H9 (cell line): Measurements from ENCODE around the gene CYP2B6. TPM values are rescaled to one million over a fixed set of nuclear protein-coding genes. Genes with fewer than 3 reads are reported as not detected.
"Not testable (repeated sequence)": the region's sequence is repeated elsewhere in the genome, so short reads cannot be mapped to it uniquely, and the experiment has no call there.

Experiments used
- DNase-seq: peaks from one replicate; pipeline ENCODE4 v3.0.0-alpha.2; 2017
- H2AFZ ChIP-seq: one replicate; pipeline ENCODE4 v1.6.1; 2013; ENCODE audit warnings: mild to moderate bottlenecking, low read length, control low read depth, moderate library complexity
- H2AK5ac ChIP-seq: 2 replicates; pipeline ENCODE4 v1.6.1; 2013; ENCODE audit warnings: low read length, control low read depth, mixed read lengths; ENCODE audit not compliant: insufficient read length
- H2BK120ac ChIP-seq: one replicate; pipeline ENCODE4 v1.6.1; 2013; ENCODE audit warnings: low read depth, mild to moderate bottlenecking, low read length, control low read depth, inconsistent platforms; ENCODE audit not compliant: poor library complexity, severe bottlenecking
- H2BK12ac ChIP-seq: 2 replicates; pipeline ENCODE4 v1.6.1; 2013; ENCODE audit warnings: low read length, control low read depth, mixed read lengths, low read depth; ENCODE audit not compliant: insufficient read length
- H2BK15ac ChIP-seq: 2 replicates; pipeline ENCODE4 v1.6.1; 2013; ENCODE audit warnings: low read depth, low read length, control low read depth
- H2BK20ac ChIP-seq: one replicate; pipeline ENCODE4 v1.6.1; 2013; ENCODE audit warnings: low read depth, mild to moderate bottlenecking, low read length, control low read depth, inconsistent platforms; ENCODE audit not compliant: poor library complexity, severe bottlenecking
- H2BK5ac ChIP-seq: 2 replicates; pipeline ENCODE4 v1.6.1; 2013; ENCODE audit warnings: low read length, control low read depth, mixed read lengths; ENCODE audit not compliant: insufficient read length
- H3K14ac ChIP-seq: 2 replicates; pipeline ENCODE4 v1.6.1; 2013; ENCODE audit warnings: low read length, control low read depth; ENCODE audit not compliant: insufficient read depth
- H3K18ac ChIP-seq: 2 replicates; pipeline ENCODE4 v1.6.1; 2013; ENCODE audit warnings: low read depth, mild to moderate bottlenecking, mixed read lengths, low read length, control low read depth; ENCODE audit not compliant: insufficient read length
- H3K23ac ChIP-seq: 2 replicates; pipeline ENCODE4 v1.6.1; 2013; ENCODE audit warnings: low read length, control low read depth, mixed read lengths, low read depth; ENCODE audit not compliant: insufficient read length
- H3K23me2 ChIP-seq: 2 replicates; pipeline ENCODE4 v1.6.1; 2013; ENCODE audit warnings: low read depth, mild to moderate bottlenecking, mixed read lengths, low read length, control low read depth; ENCODE audit not compliant: insufficient read length, poor library complexity, severe bottlenecking
- H3K27ac ChIP-seq: 2 replicates; pipeline ENCODE4 v1.5.1; 2013; ENCODE audit warnings: low read length, control low read depth, mixed read lengths, low read depth; ENCODE audit not compliant: insufficient read length
- H3K27me3 ChIP-seq: 2 replicates; pipeline ENCODE4 v1.6.1; 2013; ENCODE audit warnings: low read length, control low read depth, inconsistent platforms; ENCODE audit not compliant: insufficient read depth
- H3K4ac ChIP-seq: 2 replicates; pipeline ENCODE4 v1.6.1; 2013; ENCODE audit warnings: low read depth, mild to moderate bottlenecking, control low read depth, inconsistent platforms, low read length, moderate library complexity
- H3K4me1 ChIP-seq: 2 replicates; pipeline ENCODE4 v1.6.1; 2013; ENCODE audit warnings: low read length, control low read depth, inconsistent platforms; ENCODE audit not compliant: insufficient read depth
- H3K4me2 ChIP-seq: 2 replicates; pipeline ENCODE4 v1.6.1; 2013; ENCODE audit warnings: low read length, control low read depth, mixed read lengths; ENCODE audit not compliant: insufficient read length, insufficient read depth
- H3K56ac ChIP-seq: 2 replicates; pipeline ENCODE4 v1.6.1; 2013; ENCODE audit warnings: low read depth, mild to moderate bottlenecking, mixed read lengths, low read length, control low read depth; ENCODE audit not compliant: insufficient read length
- H3K79me1 ChIP-seq: 2 replicates; pipeline ENCODE4 v1.6.1; 2013; ENCODE audit warnings: low read depth, mild to moderate bottlenecking, moderate library complexity, low read length, control low read depth, inconsistent platforms; ENCODE audit not compliant: insufficient read depth, poor library complexity, severe bottlenecking
- H3K79me2 ChIP-seq: 2 replicates; pipeline ENCODE4 v1.6.1; 2013; ENCODE audit warnings: low read length, control low read depth, inconsistent platforms; ENCODE audit not compliant: insufficient read depth
- H3K9ac ChIP-seq: 2 replicates; pipeline ENCODE4 v1.6.1; 2013; ENCODE audit warnings: low read length, control low read depth, mixed read lengths; ENCODE audit not compliant: insufficient read length; ENCODE audit errors: extremely low read depth
- H3K9me3 ChIP-seq: one replicate; pipeline ENCODE4 v1.6.1; 2013; ENCODE audit warnings: low read depth, low read length, inconsistent platforms; ENCODE audit not compliant: control insufficient read depth
- H3T11ph ChIP-seq: one replicate; pipeline ENCODE4 v1.6.1; 2013; ENCODE audit warnings: mild to moderate bottlenecking, low read length, control low read depth, inconsistent platforms
- H4K20me1 ChIP-seq: one replicate; pipeline ENCODE4 v1.6.1; 2013; ENCODE audit not compliant: control insufficient read depth, insufficient read length, insufficient read depth
- H4K5ac ChIP-seq: 2 replicates; pipeline ENCODE4 v1.6.1; 2013; ENCODE audit warnings: low read depth, mild to moderate bottlenecking, mixed read lengths, low read length, control low read depth; ENCODE audit not compliant: insufficient read length
- H4K8ac ChIP-seq: replicated peaks from 2 replicates; pipeline ENCODE4 v1.6.1; 2013; ENCODE audit warnings: low read length, control low read depth, mixed read lengths, low read depth; ENCODE audit not compliant: insufficient read length
- H4K91ac ChIP-seq: 2 replicates; pipeline ENCODE4 v1.6.1; 2013; ENCODE audit warnings: low read depth, mild to moderate bottlenecking, moderate library complexity, mixed read lengths, low read length, control low read depth; ENCODE audit not compliant: insufficient read length
- H3K27ac Mint-ChIP-seq, 3 experiments: 2 replicates in 2 of 3; 3 replicates in 1 of 3; pipeline ENCODE4 v1.8.0; 2020 to 2021; ENCODE audit warnings: mixed read lengths in 3 of 3, mild to moderate bottlenecking in 1 of 3, moderate library complexity in 1 of 3
- H3K27me3 Mint-ChIP-seq: 2 replicates; pipeline ENCODE4 v1.8.0; 2021; ENCODE audit warnings: low read depth, mild to moderate bottlenecking, moderate library complexity, mixed read lengths
- H3K36me3 Mint-ChIP-seq, 3 experiments: 2 replicates in 2 of 3; 3 replicates in 1 of 3; pipeline ENCODE4 v1.8.0; 2020 to 2021; ENCODE audit warnings: low read depth in 3 of 3, mixed read lengths in 3 of 3; ENCODE audit not compliant: insufficient read depth in 1 of 3
- H3K4me1 Mint-ChIP-seq, 2 experiments: 2 replicates each; pipeline ENCODE4 v1.8.0; 2020; ENCODE audit warnings: mixed read lengths in 2 of 2
- H3K4me3 Mint-ChIP-seq, 2 experiments: 2 replicates in 1 of 2; 3 replicates in 1 of 2; pipeline ENCODE4 v1.8.0; 2020 to 2021; ENCODE audit warnings: mild to moderate bottlenecking in 2 of 2, mixed read lengths in 2 of 2, moderate library complexity in 1 of 2
- H3K9me3 Mint-ChIP-seq, 2 experiments: 2 replicates in 1 of 2; 3 replicates in 1 of 2; pipeline ENCODE4 v1.8.0; 2020; ENCODE audit warnings: mild to moderate bottlenecking in 2 of 2, mixed read lengths in 2 of 2, moderate library complexity in 1 of 2
- WGBS: extraction: QIAGEN DNeasy Blood & Tissue Kit; methylation state at CpG from one replicate; pipeline ENCODE4 v1.1.7; 2013; ENCODE audit warnings: missing lambda C conversion rate, low lambda C conversion rate, mixed read lengths; ENCODE audit not compliant: insufficient read length; ENCODE audit errors: extremely low coverage; 5-methylcytosine and 5-hydroxymethylcytosine counted together
- total RNA-seq: library from RNA; stranded (reverse); gene quantifications from 2 replicates; pipeline ENCODE4 v1.2.1, GENCODE V29; 2021

CYP2B6 gene
- total RNA-seq, 1 experiment from 2014 or later, result 3.0 TPM

DNA sequence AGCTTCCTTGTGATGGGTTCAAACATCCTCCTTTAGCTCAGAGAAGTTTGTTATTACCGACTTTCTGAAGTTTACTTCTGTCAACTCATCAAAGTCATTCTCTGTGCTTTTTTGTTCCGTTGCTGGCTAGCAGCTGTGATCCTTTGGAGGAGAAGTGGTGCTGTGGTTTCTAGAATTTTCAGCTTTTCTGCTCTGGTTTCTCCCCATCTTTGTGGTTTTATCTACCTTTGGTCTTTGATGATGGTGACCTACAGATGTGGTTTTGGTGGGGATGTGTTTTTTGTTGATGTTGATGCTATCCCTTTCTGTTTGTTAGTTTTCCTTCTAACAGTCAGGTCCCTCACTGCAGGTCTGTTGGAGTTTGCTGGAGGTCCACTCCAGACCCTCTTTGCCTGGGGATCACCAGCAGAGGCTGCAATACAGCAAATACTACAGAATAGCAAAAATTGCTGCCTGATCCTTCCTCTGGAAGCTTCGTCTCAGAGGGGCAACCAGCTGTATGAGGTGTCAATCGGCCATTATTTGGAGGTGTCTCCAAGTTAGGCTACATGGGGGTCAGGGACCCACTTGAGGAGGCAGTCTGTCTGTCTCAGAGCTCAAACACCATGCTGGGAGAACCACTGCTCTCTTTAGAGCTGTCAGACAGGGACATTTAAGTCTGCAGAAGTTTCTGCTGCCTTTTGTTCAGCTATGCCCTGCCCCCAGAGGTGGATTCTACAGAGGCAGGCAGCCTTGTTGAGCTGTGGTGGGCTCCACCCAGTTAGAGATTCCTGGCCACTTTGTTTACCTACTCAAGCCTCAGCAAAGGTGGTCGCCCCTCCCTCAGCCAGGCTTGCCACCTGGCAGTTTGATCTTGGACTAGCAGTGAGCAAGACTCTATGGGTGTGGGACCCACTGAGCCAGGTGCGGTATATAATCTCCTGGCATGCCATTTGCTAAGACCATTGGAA lies 20.4 kb upstream of the CYP2B6 start:
- not testable (repeated sequence) for H3K79me2 ChIP-seq, H3K27ac ChIP-seq, H3K23me2 ChIP-seq, H3K4me2 ChIP-seq, H2BK5ac ChIP-seq, H3K4me1 ChIP-seq, H3K18ac ChIP-seq, H3K79me1 ChIP-seq, H3K27me3 ChIP-seq, H3K4ac ChIP-seq, H2AFZ ChIP-seq, H2BK20ac ChIP-seq, H2BK12ac ChIP-seq, H3K9ac ChIP-seq, H3K56ac ChIP-seq, H3K4me3 Mint-ChIP-seq, H3K14ac ChIP-seq, H4K91ac ChIP-seq, H4K8ac ChIP-seq, H3K23ac ChIP-seq, H2BK120ac ChIP-seq, DNase-seq, H4K20me1 ChIP-seq, H4K5ac ChIP-seq, H3K9me3 ChIP-seq, H2AK5ac ChIP-seq, H3T11ph ChIP-seq, H3K27ac Mint-ChIP-seq, H3K4me1 Mint-ChIP-seq, H2BK15ac ChIP-seq
- Mint-ChIP-seq H3K9me3 (peaks cover 29 to 30% of the 10 kb centered on the region in 2 experiments), H3K27me3 (peaks cover 11% of the 10 kb centered on the region), H3K36me3 (peaks cover 12 to 22% (median 17%) of the 10 kb centered on the region in 3 experiments)
- WGBS, result no CpG with 5 or more reads among the region's 6 CpGs
